Heart left ventricle (tissue), 16 donors: ENCODE data around the gene HOOK2. TPM values are rescaled to one million over a fixed set of nuclear protein-coding genes. Genes with fewer than 3 reads are reported as not detected.

Experiments used
- ATAC-seq, 4 donors: fragments of 200-7000 bp; cut with Tn5 transposase; one replicate each; pipeline ENCODE4 v1.9.1; 2020 to 2022; ENCODE audit warnings: moderate library complexity in 4 of 4, mild to moderate bottlenecking in 3 of 4, moderate number of reproducible peaks in 1 of 4
- DNase-seq, 5 donors: peaks; one replicate each; pipeline ENCODE4 v3.0.0-alpha.2; 2020
- H3K27ac ChIP-seq, 12 donors: fragments of 200-600 bp; sonication (generic) in 4 of 12; one replicate each; pipeline versions ENCODE4 v1.5.0 to v1.8.0; 2016 to 2022; ENCODE audit warnings: mild to moderate bottlenecking in 2 of 12
- H3K27me3 ChIP-seq, 9 donors: fragments of 200-600 bp; sonication (generic) in 2 of 9; one replicate each; pipeline versions ENCODE4 v1.5.1 to v1.8.0; 2016 to 2022; ENCODE audit warnings: mild to moderate bottlenecking in 3 of 9
- H3K36me3 ChIP-seq, 9 donors: fragments of 200-600 bp; sonication (generic) in 2 of 9; one replicate each; pipeline versions ENCODE4 v1.5.0 to v1.8.0; 2018 to 2022; ENCODE audit warnings: mild to moderate bottlenecking in 2 of 9
- H3K4me1 ChIP-seq, 12 donors: fragments of 200-600 bp; sonication (generic) in 4 of 12; one replicate each; pipeline versions ENCODE4 v1.5.0 to v1.8.0; 2016 to 2022; ENCODE audit warnings: mild to moderate bottlenecking in 3 of 12
- H3K4me3 ChIP-seq, 12 donors: fragments of 200-600 bp; sonication (generic) in 4 of 12; one replicate each; pipeline versions ENCODE4 v1.5.0 to v1.8.0; 2017 to 2022; ENCODE audit warnings: mild to moderate bottlenecking in 9 of 12, moderate library complexity in 4 of 12
- H3K9me3 ChIP-seq, 12 donors: fragments of 200-600 bp; sonication (generic) in 4 of 12; one replicate each; pipeline versions ENCODE4 v1.5.0 to v1.8.0; 2016 to 2022; ENCODE audit warnings: mild to moderate bottlenecking in 1 of 12
- CTCF ChIP-seq, 12 donors: fragments of 200-600 bp; sonication (generic) in 4 of 12; IDR thresholded peaks; one replicate each; pipeline versions ENCODE4 v1.5.0 to v1.8.0; 2018 to 2022; ENCODE audit warnings: antibody characterized with exemption in 12 of 12, mild to moderate bottlenecking in 5 of 12
- POLR2A ChIP-seq, 2 donors: fragments of 450-650 bp; IDR thresholded peaks; one replicate each; pipeline ENCODE4 v1.6.1; 2017; ENCODE audit warnings: antibody characterized with exemption in 2 of 2, mild to moderate bottlenecking in 2 of 2, moderate library complexity in 2 of 2
- WGBS, 4 donors: extraction: QIAGEN DNeasy Blood & Tissue Kit in 2 of 4; methylation state at CpG; one replicate each; pipeline versions ENCODE4 v1.1.5 to v1.1.7; 2013 to 2018; 5-methylcytosine and 5-hydroxymethylcytosine counted together
- intact Hi-C, 10 donors: fragments of 100-400 bp; cut with DNase I; formaldehyde crosslinking; loops; one replicate each; pipeline versions ENCODE4 v1.11.1 to v1.14.2; 2022
- polyA plus RNA-seq, 2 donors: library from polyadenylated mRNA; stranded (reverse); fragments of 200-250 nt; gene quantifications; one replicate each; pipeline ENCODE4 v1.2.3, GENCODE V29; 2013
- total RNA-seq, 9 donors: library from RNA; depleted of rRNA in 2 of 9; stranded (reverse); fragments of >200 nt in 2 of 9; fragmentation: NEBNext Ultra II Directional in 3 of 9; extraction: Animal tissue kit (Norgen Biotek cat#: 25700) in 3 of 9; gene quantifications; one replicate each; pipeline versions ENCODE4 v1.1.0 to v1.2.4, GENCODE V29; 2016 to 2023
- donor health status: ischemic (EF 13 %, LVEDD 7.1; RV severe dilation, severe dysfunction).
- donor health status: healthy with polysubstance abuse.
- donor health status: DM: no; HTN: yes; CAD: no.
- donor health status: DM: no; HTN: no; CAD: no.
- donor health status: ischemic (EF 25% LVEDD 6.9; RV normal size, moderate dysfunction).
- donor health status: ischemic (EF 25% LVEDD 5.7; RV mildly dilated, moderate dysfunction).
- donor health status: healthy.
- donor health status: DM: yes; HTN: yes; CAD: no.
- donor health status: ischemic (EF 35%, LVEDD 5.7; RV mildly dilated, moderate dysfunction).
- donor health status: nonischemic (EF 11% LVEDD 7.7; RV severe dilation, severe dysfunction).
- donor health status: DM: yes; HTN: yes; CAD: no.
- donor health status: PGD.
- donor health status: ischemic (EF 29% LVEDD 5.4; RV normal size, mild dysfunction).
- donor health status: nonischemic (EF 23%, LVEDD 6.1; RV moderate dilation, normal function).

The HOOK2 gene
- total and polyA plus RNA-seq, 11 donors, result 29.9 to 90.1 (median 62.6) TPM

GRCh38 chr19:12767150-12767549, 8.2 kb downstream of the HOOK2 start:
- intact Hi-C loops, result loop anchor here in 4 of 10 donors (5.0 kb wide), 2 partner anchors 35 to 80 kb away; partner anchors contain the start of genes PRDX2 (in 1 of the 4) and THSD8 (in 1 of the 4)
- Histone ChIP-seq H3K9me3 (no peaks in the 10 kb centered on the region), H3K36me3 (peaks cover 0 to 62% (median 36%) of the 10 kb centered on the region in 9 donors)

GRCh38 chr19:12766051-12766521, 9.3 kb downstream of the HOOK2 start:
- Histone ChIP-seq H3K36me3 (peaks cover 0 to 61% (median 40%) of the 10 kb centered on the region in 9 donors), H3K4me3 (peak overlapping the region in 9 of 12 donors; percentile 14 to 61 (median 48)), H3K27me3 (no peaks in the 10 kb centered on the region), H3K9me3 (no peaks in the 10 kb centered on the region), H3K27ac (peak overlapping the region in 11 of 12 donors; percentile 15 to 82 (median 61)), H3K4me1 (peaks cover 0 to 39% (median 9%) of the 10 kb centered on the region in 12 donors)
- intact Hi-C loops, result loop anchor here in 5 of 10 donors (1.0 to 5.0 kb wide), 3 partner anchors 36 to 81 kb away; partner anchors contain the start of genes PRDX2 (in 1 of the 5) and THSD8 (in 1 of the 5)
- ATAC-seq (peak in 3 of 4 donors; percentile 66 to 85 (median 76)), DNase-seq (peak; percentile 77 to 93 (median 88))
- 1 to 35% (median 17%) methylated on average over 14 to 30 of the region's 30 CpGs for WGBS, 4 donors
- TF ChIP-seq POLR2A (IDR thresholded peaks at IDR 0.05) (peak in 1 of 2 donors; percentile 35), CTCF (IDR thresholded peaks at IDR 0.05) (peak in 10 of 12 donors; percentile 66 to 99 (median 84))

More at GRCh38 chr19:12767150-12767549, 8.2 kb downstream of the HOOK2 start:
- Histone ChIP-seq H3K27ac (peak overlapping the region in 2 of 12 donors; percentile 74 to 82), H3K27me3 (no peaks in the 10 kb centered on the region), H3K4me1 (peaks cover 0 to 46% (median 11%) of the 10 kb centered on the region in 12 donors), H3K4me3 (no peak overlapping the region)
- 89 to 94% (median 93%) methylated on average over 11 of the region's 11 CpGs for WGBS, 4 donors
- no peak for TF ChIP-seq CTCF (IDR thresholded peaks at IDR 0.05)
- TF ChIP-seq POLR2A (IDR thresholded peaks at IDR 0.05), result no peak
- ATAC-seq (no peak), DNase-seq (no peak)

- 95 to 99% (median 97%) methylated on average over 10 to 16 of the region's 16 CpGs for WGBS, 4 donors
- Histone ChIP-seq H3K27ac (peak overlapping the region in 2 of 12 donors; percentile 61 to 74), H3K36me3 (peaks cover 0 to 56% (median 36%) of the 10 kb centered on the region in 9 donors), H3K27me3 (no peaks in the 10 kb centered on the region), H3K4me1 (peaks cover 0 to 29% (median 9%) of the 10 kb centered on the region in 12 donors), H3K4me3 (no peak overlapping the region), H3K9me3 (no peaks in the 10 kb centered on the region)
- DNase-seq (no peak), ATAC-seq (no peak)
- no peak for TF ChIP-seq POLR2A (IDR thresholded peaks at IDR 0.05)
- no peak for TF ChIP-seq CTCF (IDR thresholded peaks at IDR 0.05)
- intact Hi-C loops, result loop anchor here in 9 of 10 donors (5.0 kb wide), 3 partner anchors 33 to 83 kb away; partner anchors contain the start of genes PRDX2 (in 1 of the 9) and THSD8 (in 1 of the 9)
Observed at GRCh38 chr19:12764698-12765097, 10.7 kb downstream of the HOOK2 start.

GRCh38 chr19:12763100-12763499, 12.3 kb downstream of the HOOK2 start:
- ATAC-seq (peak; percentile 82 to 90 (median 88)), DNase-seq (peak in 4 of 5 donors; percentile 68 to 89 (median 82))
- intact Hi-C loops, result loop anchor here in 8 of 10 donors (5.0 kb wide), 2 partner anchors 34 to 84 kb away; no protein-coding TSS in a partner anchor
- peak overlapping the region in 11 of 12 donors; percentile 45 to 94 (median 79) for H3K27ac ChIP-seq
- H3K27me3 ChIP-seq, result no peaks in the 10 kb centered on the region
- 56 to 66% (median 63%) methylated on average over 8 to 11 of the region's 11 CpGs for WGBS, 4 donors
- peaks cover 0 to 29% (median 9%) of the 10 kb centered on the region in 12 donors for H3K4me1 ChIP-seq
- H3K36me3 ChIP-seq, result peaks cover 0 to 48% (median 34%) of the 10 kb centered on the region in 9 donors
- peak overlapping the region in 1 of 12 donors; percentile 14 for H3K4me3 ChIP-seq
- no peaks in the 10 kb centered on the region for H3K9me3 ChIP-seq
- TF ChIP-seq CTCF (IDR thresholded peaks at IDR 0.05), result no peak
- no peak for TF ChIP-seq POLR2A (IDR thresholded peaks at IDR 0.05)
